SK-N-SH (cell line): Measurements from ENCODE around the gene RFX3. TPM values are rescaled to one million over a fixed set of nuclear protein-coding genes. Genes with fewer than 3 reads are reported as not detected.

Experiments used
- CTCF ChIA-PET: fragments of 300-600, 350-600 bp; formaldehyde crosslinking; extraction: SDS; loops from one replicate; lab custom pipeline; 2021; lab: Yijun Ruan, JAX
- POLR2A ChIA-PET: fragments of 350-600 bp; sonication (Branson Sonifier 250); formaldehyde crosslinking; extraction: SDS; loops from one replicate; lab custom pipeline; 2020; ENCODE audit warnings: antibody characterized with exemption, inconsistent platforms; lab: Yijun Ruan, JAX
- DNase-seq: peaks from one replicate; pipeline ENCODE4 v3.0.0; 2012
- H2AFZ ChIP-seq: fragments of 200-600 bp; sonication (generic); 2 replicates; pipeline ENCODE4 v1.8.1; 2016; ENCODE audit warnings: antibody characterized with exemption, mild to moderate bottlenecking, low read depth
- H3F3A ChIP-seq: fragments of 200-600 bp; sonication (generic); replicated peaks from 2 replicates; pipeline ENCODE3; 2016; ENCODE audit warnings: antibody characterized with exemption, mild to moderate bottlenecking; ENCODE audit not compliant: insufficient read depth
- H3K27ac ChIP-seq, 2 experiments: fragments of 200-500 bp in 1 of 2; fragments of 200-600 bp in 1 of 2; sonication (Bioruptor generic) in 1 of 2; sonication (generic), shearing (Covaris generic) in 1 of 2; 2 replicates each; pipeline versions ENCODE4 v1.5.1 to v1.6.1; 2014 to 2016; ENCODE audit warnings: low read depth in 2 of 2, inconsistent platforms in 1 of 2, low read length in 1 of 2, mild to moderate bottlenecking in 1 of 2, mixed read lengths in 1 of 2
- H3K27me3 ChIP-seq: fragments of 200-600 bp; sonication (generic), shearing (Covaris generic); 2 replicates; pipeline ENCODE4 v1.6.1; 2016; ENCODE audit warnings: mixed run types; ENCODE audit not compliant: insufficient read depth
- H3K36me3 ChIP-seq, 2 experiments: fragments of 200-500 bp in 1 of 2; fragments of 200-600 bp in 1 of 2; sonication (Bioruptor generic) in 1 of 2; sonication (generic) in 1 of 2; replicated peaks in 1 of 2; 2 replicates each; pipeline versions ENCODE3 to v1.5.1; 2014 to 2016; ENCODE audit warnings: low read length in 1 of 2, mild to moderate bottlenecking in 1 of 2; ENCODE audit not compliant: insufficient read depth in 2 of 2, control insufficient read depth in 1 of 2
- H3K4me1 ChIP-seq, 2 experiments: fragments of 200-500 bp in 1 of 2; fragments of 200-600 bp in 1 of 2; sonication (Bioruptor generic) in 1 of 2; sonication (generic), shearing (Covaris generic) in 1 of 2; 2 replicates each; pipeline versions ENCODE4 v1.5.1 to v1.6.1; 2014 to 2016; ENCODE audit warnings: low read depth in 1 of 2, low read length in 1 of 2, mixed run types in 1 of 2; ENCODE audit not compliant: insufficient read depth in 2 of 2, control insufficient read depth in 1 of 2
- H3K4me2 ChIP-seq: fragments of 200-600 bp; sonication (generic), shearing (Covaris generic); 2 replicates; pipeline ENCODE4 v1.6.1; 2017; ENCODE audit warnings: mixed run types
- H3K4me3 ChIP-seq, 2 experiments: fragments of 200-500 bp in 1 of 2; fragments of 200-600 bp in 1 of 2; sonication (Bioruptor generic) in 1 of 2; sonication (generic), shearing (Covaris generic) in 1 of 2; 2 replicates each; pipeline versions ENCODE4 v1.5.1 to v1.8.1; 2014 to 2016; ENCODE audit warnings: low read depth in 2 of 2, inconsistent platforms in 1 of 2, low read length in 1 of 2, mild to moderate bottlenecking in 1 of 2, mixed read lengths in 1 of 2, moderate library complexity in 1 of 2
- H3K79me2 ChIP-seq: fragments of 200-600 bp; sonication (generic); 2 replicates; pipeline ENCODE4 v1.8.1; 2017; ENCODE audit warnings: mild to moderate bottlenecking; ENCODE audit not compliant: insufficient read depth
- H3K9ac ChIP-seq: fragments of 200-600 bp; sonication (generic); 2 replicates; pipeline ENCODE4 v1.6.1; 2017; ENCODE audit warnings: mixed run types
- H3K9me2 ChIP-seq: fragments of 200-600 bp; sonication (generic); 2 replicates; pipeline ENCODE4 v1.6.1; 2017; ENCODE audit warnings: mixed run types
- H3K9me3 ChIP-seq: fragments of 200-600 bp; sonication (generic); 2 replicates; pipeline ENCODE4 v1.6.1; 2017; ENCODE audit warnings: mixed run types, mild to moderate bottlenecking, moderate library complexity
- H4K20me1 ChIP-seq: fragments of 200-600 bp; sonication (generic); 2 replicates; pipeline ENCODE4 v1.6.1; 2017; ENCODE audit warnings: mild to moderate bottlenecking, mixed run types; ENCODE audit not compliant: insufficient read depth
- CHD2 ChIP-seq: fragments of 150-350 bp; IDR thresholded peaks from 2 replicates; pipeline ENCODE4 v1.6.1; 2018; ENCODE audit warnings: low read length; ENCODE audit not compliant: partially characterized antibody
- ELF1 ChIP-seq: IDR thresholded peaks from 2 replicates; pipeline ENCODE4 v1.4.0; 2012
- FOSL2 ChIP-seq: IDR thresholded peaks from 2 replicates; pipeline ENCODE4 v1.4.0; 2012; ENCODE audit warnings: low read depth, mild to moderate bottlenecking, moderate library complexity, borderline replicate concordance
- FOXJ3 ChIP-seq: sonication (generic); formaldehyde crosslinking; IDR thresholded peaks from 2 replicates; pipeline ENCODE4 v1.5.1; 2020; ENCODE audit warnings: mild to moderate bottlenecking, missing genetic modification reagents
- GATA2 ChIP-seq: sonication (generic); formaldehyde crosslinking; IDR thresholded peaks from 2 replicates; pipeline ENCODE4 v1.5.0; 2020; ENCODE audit warnings: mild to moderate bottlenecking, missing genetic modification reagents
- JUND ChIP-seq: IDR thresholded peaks from 2 replicates; pipeline ENCODE4 v1.4.0; 2012
- NFIC ChIP-seq: IDR thresholded peaks from 2 replicates; pipeline ENCODE4 v1.4.0; 2012; ENCODE audit warnings: borderline replicate concordance
- RAD21 ChIP-seq: IDR thresholded peaks from 2 replicates; pipeline ENCODE4 v1.6.1; 2012; ENCODE audit warnings: mild to moderate bottlenecking, low read length
- RCOR1 ChIP-seq: fragments of 150-350 bp; IDR thresholded peaks from 2 replicates; pipeline ENCODE4 v1.6.1; 2017; ENCODE audit warnings: antibody characterized with exemption, low read length
- RFX5 ChIP-seq: IDR thresholded peaks from 2 replicates; pipeline ENCODE4 v1.6.1; 2012; ENCODE audit warnings: mild to moderate bottlenecking, improper control_type of control experiment, low read length
- RXRA ChIP-seq: IDR thresholded peaks from 2 replicates; pipeline ENCODE4 v1.4.0; 2012; ENCODE audit warnings: low read depth, mild to moderate bottlenecking, borderline replicate concordance
- SIN3A ChIP-seq: IDR thresholded peaks from 2 replicates; pipeline ENCODE4 v1.6.1; 2012; ENCODE audit warnings: low read depth, mild to moderate bottlenecking, low read length, moderate library complexity, borderline replicate concordance
- TCF12 ChIP-seq: IDR thresholded peaks from 2 replicates; pipeline ENCODE4 v1.4.0; 2012
- WGBS: methylation state at CpG from one replicate; pipeline ENCODE4 v1.1.6; 2017; ENCODE audit warnings: low lambda C conversion rate; 5-methylcytosine and 5-hydroxymethylcytosine counted together
- polyA plus RNA-seq, 3 experiments: library from polyadenylated mRNA; depleted of rRNA; stranded (reverse); fragments of >200 nt; gene quantifications; 2 replicates each; pipeline ENCODE4 v1.2.3, GENCODE V29; 2012
- TF ChIP-seq, protein P1 (sequence below): IDR thresholded peaks from 2 replicates; pipeline ENCODE4 v1.4.0; 2012; ENCODE audit warnings: low read depth, borderline replicate concordance
- TF ChIP-seq, protein P2 (sequence below): IDR thresholded peaks from 2 replicates; pipeline ENCODE4 v1.4.0; 2012; ENCODE audit warnings: low read depth, borderline replicate concordance
- TF ChIP-seq, protein P3 (sequence below): fragments of 150-350 bp; IDR thresholded peaks from 2 replicates; pipeline ENCODE4 v1.6.1; 2017; ENCODE audit warnings: antibody characterized with exemption, low read length, low read depth, borderline replicate concordance
- TF ChIP-seq, protein P4 (sequence below): IDR thresholded peaks from 2 replicates; pipeline ENCODE4 v1.4.0; 2012; ENCODE audit warnings: low read depth
- TF ChIP-seq, protein P5 (sequence below): IDR thresholded peaks from 2 replicates; pipeline ENCODE4 v1.6.1; 2012; ENCODE audit warnings: mild to moderate bottlenecking, low read depth, low read length, moderate library complexity

RFX3 gene
- polyA plus RNA-seq, 1 of the 3 experiments (the other 2 are of a cell fraction): 1.7 TPM

DNA sequence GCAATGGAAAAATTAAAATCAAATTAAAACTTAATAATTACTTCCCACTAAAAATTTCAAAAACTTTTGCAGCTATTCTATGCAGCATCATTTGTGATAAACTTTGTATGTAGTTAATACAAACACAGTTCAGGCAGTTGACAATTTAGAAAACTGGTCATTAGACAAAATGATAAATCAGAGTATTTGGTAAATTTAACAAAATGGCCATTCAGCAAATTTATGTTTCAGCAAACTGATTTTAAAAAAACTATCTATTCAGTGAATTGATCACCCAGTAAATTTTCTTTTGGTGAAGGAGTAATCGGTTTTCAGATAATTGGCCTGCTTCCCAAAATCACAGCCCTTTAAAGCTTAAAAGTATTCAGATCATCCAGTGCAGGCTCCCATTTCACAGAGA, 116.3 kb downstream of the RFX3 start:
- POLR2A ChIA-PET: no interaction called here

More for the DNA sequence above, 116.3 kb downstream of the RFX3 start:
- Histone ChIP-seq H3K4me1 (no peaks in the 10 kb centered on the region; a peak in 1 of 4 replicates), H3K36me3 (no peaks in the 10 kb centered on the region), H3K4me2 (no peak overlapping the region), H4K20me1 (no peaks in the 10 kb centered on the region), H3F3A (no peaks in the 10 kb centered on the region), H2AFZ (no peak overlapping the region), H3K9ac (no peak overlapping the region), H3K9me3 (no peaks in the 10 kb centered on the region), H3K9me2 (no peaks in the 10 kb centered on the region), H3K27me3 (no peaks in the 10 kb centered on the region), H3K79me2 (no peaks in the 10 kb centered on the region), H3K27ac (no peak overlapping the region), H3K4me3 (no peak overlapping the region)
- TF ChIP-seq CHD2 (no peak), RCOR1 (no peak), TCF12 (no peak), GATA2 (no peak), FOXJ3 (CRISPR knock-in tag) (no peak), FOSL2 (no peak), NFIC (no peak), RFX5 (no peak), ELF1 (no peak), JUND (no peak), SIN3A (no peak), RAD21 (no peak), RXRA (no peak)
- TF ChIP-seq, protein P1, sequence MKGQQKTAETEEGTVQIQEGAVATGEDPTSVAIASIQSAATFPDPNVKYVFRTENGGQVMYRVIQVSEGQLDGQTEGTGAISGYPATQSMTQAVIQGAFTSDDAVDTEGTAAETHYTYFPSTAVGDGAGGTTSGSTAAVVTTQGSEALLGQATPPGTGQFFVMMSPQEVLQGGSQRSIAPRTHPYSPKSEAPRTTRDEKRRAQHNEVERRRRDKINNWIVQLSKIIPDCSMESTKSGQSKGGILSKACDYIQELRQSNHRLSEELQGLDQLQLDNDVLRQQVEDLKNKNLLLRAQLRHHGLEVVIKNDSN: no peak
- TF ChIP-seq, protein P2, sequence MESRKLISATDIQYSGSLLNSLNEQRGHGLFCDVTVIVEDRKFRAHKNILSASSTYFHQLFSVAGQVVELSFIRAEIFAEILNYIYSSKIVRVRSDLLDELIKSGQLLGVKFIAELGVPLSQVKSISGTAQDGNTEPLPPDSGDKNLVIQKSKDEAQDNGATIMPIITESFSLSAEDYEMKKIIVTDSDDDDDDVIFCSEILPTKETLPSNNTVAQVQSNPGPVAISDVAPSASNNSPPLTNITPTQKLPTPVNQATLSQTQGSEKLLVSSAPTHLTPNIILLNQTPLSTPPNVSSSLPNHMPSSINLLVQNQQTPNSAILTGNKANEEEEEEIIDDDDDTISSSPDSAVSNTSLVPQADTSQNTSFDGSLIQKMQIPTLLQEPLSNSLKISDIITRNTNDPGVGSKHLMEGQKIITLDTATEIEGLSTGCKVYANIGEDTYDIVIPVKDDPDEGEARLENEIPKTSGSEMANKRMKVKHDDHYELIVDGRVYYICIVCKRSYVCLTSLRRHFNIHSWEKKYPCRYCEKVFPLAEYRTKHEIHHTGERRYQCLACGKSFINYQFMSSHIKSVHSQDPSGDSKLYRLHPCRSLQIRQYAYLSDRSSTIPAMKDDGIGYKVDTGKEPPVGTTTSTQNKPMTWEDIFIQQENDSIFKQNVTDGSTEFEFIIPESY: no peak
- TF ChIP-seq, protein P3, sequence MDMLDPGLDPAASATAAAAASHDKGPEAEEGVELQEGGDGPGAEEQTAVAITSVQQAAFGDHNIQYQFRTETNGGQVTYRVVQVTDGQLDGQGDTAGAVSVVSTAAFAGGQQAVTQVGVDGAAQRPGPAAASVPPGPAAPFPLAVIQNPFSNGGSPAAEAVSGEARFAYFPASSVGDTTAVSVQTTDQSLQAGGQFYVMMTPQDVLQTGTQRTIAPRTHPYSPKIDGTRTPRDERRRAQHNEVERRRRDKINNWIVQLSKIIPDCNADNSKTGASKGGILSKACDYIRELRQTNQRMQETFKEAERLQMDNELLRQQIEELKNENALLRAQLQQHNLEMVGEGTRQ: no peak
- TF ChIP-seq, protein P4, sequence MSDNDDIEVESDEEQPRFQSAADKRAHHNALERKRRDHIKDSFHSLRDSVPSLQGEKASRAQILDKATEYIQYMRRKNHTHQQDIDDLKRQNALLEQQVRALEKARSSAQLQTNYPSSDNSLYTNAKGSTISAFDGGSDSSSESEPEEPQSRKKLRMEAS: no peak
- TF ChIP-seq, protein P5, sequence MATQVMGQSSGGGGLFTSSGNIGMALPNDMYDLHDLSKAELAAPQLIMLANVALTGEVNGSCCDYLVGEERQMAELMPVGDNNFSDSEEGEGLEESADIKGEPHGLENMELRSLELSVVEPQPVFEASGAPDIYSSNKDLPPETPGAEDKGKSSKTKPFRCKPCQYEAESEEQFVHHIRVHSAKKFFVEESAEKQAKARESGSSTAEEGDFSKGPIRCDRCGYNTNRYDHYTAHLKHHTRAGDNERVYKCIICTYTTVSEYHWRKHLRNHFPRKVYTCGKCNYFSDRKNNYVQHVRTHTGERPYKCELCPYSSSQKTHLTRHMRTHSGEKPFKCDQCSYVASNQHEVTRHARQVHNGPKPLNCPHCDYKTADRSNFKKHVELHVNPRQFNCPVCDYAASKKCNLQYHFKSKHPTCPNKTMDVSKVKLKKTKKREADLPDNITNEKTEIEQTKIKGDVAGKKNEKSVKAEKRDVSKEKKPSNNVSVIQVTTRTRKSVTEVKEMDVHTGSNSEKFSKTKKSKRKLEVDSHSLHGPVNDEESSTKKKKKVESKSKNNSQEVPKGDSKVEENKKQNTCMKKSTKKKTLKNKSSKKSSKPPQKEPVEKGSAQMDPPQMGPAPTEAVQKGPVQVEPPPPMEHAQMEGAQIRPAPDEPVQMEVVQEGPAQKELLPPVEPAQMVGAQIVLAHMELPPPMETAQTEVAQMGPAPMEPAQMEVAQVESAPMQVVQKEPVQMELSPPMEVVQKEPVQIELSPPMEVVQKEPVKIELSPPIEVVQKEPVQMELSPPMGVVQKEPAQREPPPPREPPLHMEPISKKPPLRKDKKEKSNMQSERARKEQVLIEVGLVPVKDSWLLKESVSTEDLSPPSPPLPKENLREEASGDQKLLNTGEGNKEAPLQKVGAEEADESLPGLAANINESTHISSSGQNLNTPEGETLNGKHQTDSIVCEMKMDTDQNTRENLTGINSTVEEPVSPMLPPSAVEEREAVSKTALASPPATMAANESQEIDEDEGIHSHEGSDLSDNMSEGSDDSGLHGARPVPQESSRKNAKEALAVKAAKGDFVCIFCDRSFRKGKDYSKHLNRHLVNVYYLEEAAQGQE: no peak
- no peak for DNase-seq
- CTCF ChIA-PET: no interaction called here
- 100% methylated on average over 1 of the region's 1 CpG for WGBS
